ENCODE data around the gene PRAC1. TPM values are rescaled to one million over a fixed set of nuclear protein-coding genes. Genes with fewer than 3 reads are reported as not detected.
A peak's percentile ranks its signal among the peaks of the same experiment; 100 is the strongest.

PRAC1 gene
- total and polyA plus RNA-seq, 2 of the 8 experiments (the other 6 are each of a cell fraction or from before 2014, with no cell fraction given): not detected

- CTCF ChIA-PET (ENCODE audit: partially characterized antibody): interaction anchor here (0.8 to 10.1 kb wide), 8 partner anchors 8 to 144 kb away, joined by 3 to 145 read pairs (median 4); partner anchors contain the start of genes PRAC1 and PRAC2
- no peak for DNase-seq (ENCODE audit: low read depth in 1 of 2, low spot score in 2 of 2)
- H3K9ac ChIP-seq (replicated peaks in 1 of 4; ENCODE audit: extremely low read depth in 1 of 4, low read depth in 3 of 4, low read length in 3 of 4): no peak overlapping the region
- no peak overlapping the region for H4K91ac ChIP-seq (replicated peaks; ENCODE audit: insufficient read length, low read length)
- FAIRE-seq: no peak
- TF ChIP-seq EZH2 (IDR thresholded peaks at IDR 0.05; ENCODE audit: low read depth, low read length, severe bottlenecking): peak; percentile 34
- no peak for TF ChIP-seq RBBP5 (IDR thresholded peaks at IDR 0.05; ENCODE audit: borderline replicate concordance, low read depth, low read length)
- H3K4me3 ChIP-seq (ENCODE audit: extremely low read depth in 1 of 4, insufficient read depth in 2 of 4, low read depth in 3 of 4, low read length in 4 of 4): no peak overlapping the region
- H4K20me1 ChIP-seq (replicated peaks in 1 of 2; ENCODE audit: control insufficient read depth in 1 of 2, insufficient read depth in 2 of 2, low read length in 2 of 2): peaks cover 14 to 28% of the 10 kb centered on the region in 2 experiments
- no peaks in the 10 kb centered on the region for H3K79me1 ChIP-seq (ENCODE audit: low read depth, low read length)
- POLR2A ChIA-PET (ENCODE audit: partially characterized antibody): interaction anchor here (0.9 kb wide), 1 partner anchor 11 kb away, joined by 3 read pairs; no protein-coding TSS in a partner anchor
- H3K27ac ChIP-seq (ENCODE audit: low read depth, low read length): no peak overlapping the region
- no peak overlapping the region for H3K56ac ChIP-seq (replicated peaks; ENCODE audit: insufficient read length, low read depth, low read length)
- no peak overlapping the region for H2BK20ac ChIP-seq (ENCODE audit: low read length)
- no peak overlapping the region for H2AFZ ChIP-seq (ENCODE audit: low read length)
- no peak overlapping the region for H4K8ac ChIP-seq (ENCODE audit: extremely low read depth, insufficient read depth, low read length)
- H2BK15ac ChIP-seq (ENCODE audit: low read length): no peak overlapping the region
- no peaks in the 10 kb centered on the region for H3K79me2 ChIP-seq (ENCODE audit: control insufficient read depth in 1 of 2, insufficient read depth in 2 of 2, low read length in 2 of 2)
- peaks cover 89 to 100% (median 100%) of the 10 kb centered on the region in 4 experiments for H3K27me3 ChIP-seq (replicated peaks in 1 of 4; ENCODE audit: control insufficient read depth in 3 of 4, extremely low read depth in 1 of 4, insufficient read depth in 3 of 4, low read length in 3 of 4)
- H3K18ac ChIP-seq (ENCODE audit: extremely low read depth, low read length): no peak overlapping the region
- no peak overlapping the region for H3K14ac ChIP-seq (ENCODE audit: insufficient read length)
- H4K5ac ChIP-seq (ENCODE audit: insufficient read length, low read depth, low read length): no peak overlapping the region
- no peaks in the 10 kb centered on the region; a peak in 2 of 7 replicates for H3K4me1 ChIP-seq (replicated peaks in 1 of 4; ENCODE audit: control insufficient read depth in 3 of 4, insufficient read depth in 4 of 4, low read length in 3 of 4)
- no peak overlapping the region for H2BK12ac ChIP-seq (ENCODE audit: low read depth, low read length)
- no peak overlapping the region for H3K4me2 ChIP-seq (ENCODE audit: insufficient read depth in 1 of 2, low read depth in 2 of 2, low read length in 2 of 2)
- H2BK5ac ChIP-seq (ENCODE audit: low read depth, low read length): no peak overlapping the region
- no peaks in the 10 kb centered on the region for H3K23me2 ChIP-seq (ENCODE audit: low read depth, low read length)
- H3K4ac ChIP-seq (replicated peaks; ENCODE audit: insufficient read length, low read depth, low read length): no peak overlapping the region
- peak overlapping the region; percentile 9; the same call in 1 of the 2 replicates for H2AK5ac ChIP-seq (ENCODE audit: low read depth, low read length)
- 22% methylated on average over 7 of the region's 7 CpGs; no CpG with 5 or more reads in 1 of the 2 experiments for WGBS, 2 experiments (ENCODE audit: extremely low coverage in 1 of 2, insufficient coverage in 1 of 2, insufficient read length in 1 of 2, insufficient replicate concordance in 2 of 2, low coverage in 1 of 2, low lambda C conversion rate in 2 of 2, missing lambda C conversion rate in 1 of 2)
- H3K36me3 ChIP-seq (ENCODE audit: control insufficient read depth in 2 of 4, insufficient read depth in 4 of 4, low read length in 3 of 4): peaks cover 0 to 5% (median 0%) of the 10 kb centered on the region in 4 experiments; a peak in 1 of 8 replicates
- H3K9me3 ChIP-seq (ENCODE audit: insufficient read depth in 2 of 2, low read depth in 1 of 2, low read length in 1 of 2): no peaks in the 10 kb centered on the region
- H3K23ac ChIP-seq (ENCODE audit: insufficient read length): no peak overlapping the region
- no peak overlapping the region for H2BK120ac ChIP-seq (replicated peaks; ENCODE audit: low read depth, low read length)
Measured at GRCh38 chr17:48735062-48735351, 12.7 kb upstream of the PRAC1 start.
